ENCODE data around the gene POLR1D.

The POLR1D gene

DNA sequence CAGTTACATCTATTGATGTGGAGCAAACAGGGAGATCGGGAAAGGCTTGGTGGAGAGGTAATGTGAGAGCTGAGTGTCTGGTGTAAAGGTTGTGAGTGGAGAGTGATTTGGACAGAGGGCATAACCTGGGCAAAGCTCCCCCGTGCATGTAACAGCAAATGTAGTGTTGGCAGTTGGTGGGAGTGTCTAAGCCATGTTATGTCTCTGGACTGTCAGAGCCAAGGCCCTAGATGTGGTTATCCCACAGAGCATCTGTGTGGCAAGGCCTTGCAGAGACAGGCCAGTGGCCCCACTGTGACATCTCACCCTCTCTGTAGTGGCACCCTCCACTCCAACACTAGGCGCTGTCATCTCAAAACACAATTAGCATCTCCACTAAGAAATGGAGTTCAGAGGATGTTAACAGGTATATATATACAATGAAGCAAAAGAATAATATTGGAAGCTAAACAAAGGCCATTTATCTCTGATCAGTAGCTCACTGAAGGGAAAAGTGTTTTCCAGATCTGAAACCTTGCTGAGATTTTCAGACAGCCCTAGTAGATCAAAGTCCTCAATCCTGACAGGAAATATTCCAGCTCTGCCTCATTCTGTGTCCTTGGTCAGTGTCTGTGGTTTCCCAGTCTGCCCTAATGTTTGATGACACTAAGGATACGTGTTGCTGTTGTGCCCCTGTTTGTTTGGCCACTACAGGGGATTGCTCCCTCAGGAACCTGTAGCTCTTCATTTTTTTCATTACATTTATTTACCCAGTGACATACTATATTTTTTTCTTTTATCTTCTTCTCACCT is 20.2 kb downstream of the POLR1D start:
- no peak overlapping the region for H3K27ac ChIP-seq (ENCODE audit: low read length)
- H3K36me3 ChIP-seq (ENCODE audit: control insufficient read depth in 1 of 2, insufficient read depth in 2 of 2, low read length in 2 of 2) = no peaks in the 10 kb centered on the region
- no peaks in the 10 kb centered on the region for H3K27me3 ChIP-seq (ENCODE audit: low read depth, low read length)
- H3K9me3 ChIP-seq (ENCODE audit: control insufficient read depth in 1 of 2, low read length in 2 of 2) = no peaks in the 10 kb centered on the region
- H3K4me3 ChIP-seq (ENCODE audit: low read depth in 1 of 2, low read length in 2 of 2) = no peak overlapping the region
- peaks cover 8 to 62% of the 10 kb centered on the region in 2 donors for H3K4me1 ChIP-seq (ENCODE audit: control insufficient read depth in 1 of 2, insufficient read depth in 2 of 2, low read length in 2 of 2)

GRCh38 chr13:27643334-27644132 is 21.8 kb downstream of the POLR1D start:
- H3K36me3 ChIP-seq (ENCODE audit: control insufficient read depth in 1 of 2, insufficient read depth in 2 of 2, low read length in 2 of 2) = no peaks in the 10 kb centered on the region
- H3K27ac ChIP-seq (ENCODE audit: low read length) = peak overlapping the region; percentile 39
- H3K27me3 ChIP-seq (ENCODE audit: low read depth, low read length) = no peaks in the 10 kb centered on the region
- H3K4me1 ChIP-seq (ENCODE audit: control insufficient read depth in 1 of 2, insufficient read depth in 2 of 2, low read length in 2 of 2) = peaks cover 8 to 47% of the 10 kb centered on the region in 2 donors
- H3K9me3 ChIP-seq (ENCODE audit: control insufficient read depth in 1 of 2, low read length in 2 of 2) = no peaks in the 10 kb centered on the region
- H3K4me3 ChIP-seq (ENCODE audit: low read depth in 1 of 2, low read length in 2 of 2) = no peak overlapping the region

GRCh38 chr13:27644302-27644701 is 22.6 kb downstream of the POLR1D start:
- H3K4me3 ChIP-seq (ENCODE audit: low read depth in 1 of 2, low read length in 2 of 2) = no peak overlapping the region
- no peaks in the 10 kb centered on the region for H3K27me3 ChIP-seq (ENCODE audit: low read depth, low read length)
- H3K9me3 ChIP-seq (ENCODE audit: control insufficient read depth in 1 of 2, low read length in 2 of 2) = no peaks in the 10 kb centered on the region
- peak overlapping the region; percentile 39 for H3K27ac ChIP-seq (ENCODE audit: low read length)
- H3K36me3 ChIP-seq (ENCODE audit: control insufficient read depth in 1 of 2, insufficient read depth in 2 of 2, low read length in 2 of 2) = peaks cover 4 to 6% of the 10 kb centered on the region in 2 donors
- peaks cover 8 to 40% of the 10 kb centered on the region in 2 donors for H3K4me1 ChIP-seq (ENCODE audit: control insufficient read depth in 1 of 2, insufficient read depth in 2 of 2, low read length in 2 of 2)

- Histone ChIP-seq H3K36me3 (ENCODE audit: control insufficient read depth in 1 of 2, insufficient read depth in 2 of 2, low read length in 2 of 2) (peaks cover 16 to 25% of the 10 kb centered on the region in 2 donors), H3K9me3 (ENCODE audit: control insufficient read depth in 1 of 2, low read length in 2 of 2) (peaks cover 5 to 10% of the 10 kb centered on the region in 2 donors), H3K27ac (ENCODE audit: low read length) (no peak overlapping the region), H3K27me3 (ENCODE audit: low read depth, low read length) (no peaks in the 10 kb centered on the region), H3K4me3 (ENCODE audit: low read depth in 1 of 2, low read length in 2 of 2) (no peak overlapping the region), H3K4me1 (ENCODE audit: control insufficient read depth in 1 of 2, insufficient read depth in 2 of 2, low read length in 2 of 2) (peaks cover 0 to 3% of the 10 kb centered on the region in 2 donors)
These were observed 28.6 kb downstream of the POLR1D start for GRCh38 chr13:27650312-27650711.

GRCh38 chr13:27654059-27654458 is 32.4 kb downstream of the POLR1D start:
- peaks cover 5 to 10% of the 10 kb centered on the region in 2 donors for H3K9me3 ChIP-seq (ENCODE audit: control insufficient read depth in 1 of 2, low read length in 2 of 2)
- H3K4me1 ChIP-seq (ENCODE audit: control insufficient read depth in 1 of 2, insufficient read depth in 2 of 2, low read length in 2 of 2) = no peaks in the 10 kb centered on the region

GRCh38 chr13:27654816-27655215 is 33.1 kb downstream of the POLR1D start:
- H3K27me3 ChIP-seq (ENCODE audit: low read depth, low read length) = no peaks in the 10 kb centered on the region
- H3K27ac ChIP-seq (ENCODE audit: low read length) = no peak overlapping the region
- no peaks in the 10 kb centered on the region for H3K4me1 ChIP-seq (ENCODE audit: control insufficient read depth in 1 of 2, insufficient read depth in 2 of 2, low read length in 2 of 2)
- peaks cover 9 to 14% of the 10 kb centered on the region in 2 donors for H3K36me3 ChIP-seq (ENCODE audit: control insufficient read depth in 1 of 2, insufficient read depth in 2 of 2, low read length in 2 of 2)
- peaks cover 5 to 9% of the 10 kb centered on the region in 2 donors for H3K9me3 ChIP-seq (ENCODE audit: control insufficient read depth in 1 of 2, low read length in 2 of 2)
- no peak overlapping the region for H3K4me3 ChIP-seq (ENCODE audit: low read depth in 1 of 2, low read length in 2 of 2)

More at GRCh38 chr13:27654059-27654458, 32.4 kb downstream of the POLR1D start:
- H3K27ac ChIP-seq (ENCODE audit: low read length) = no peak overlapping the region
- no peaks in the 10 kb centered on the region for H3K27me3 ChIP-seq (ENCODE audit: low read depth, low read length)
- H3K36me3 ChIP-seq (ENCODE audit: control insufficient read depth in 1 of 2, insufficient read depth in 2 of 2, low read length in 2 of 2) = peaks cover 12 to 21% of the 10 kb centered on the region in 2 donors
- no peak overlapping the region for H3K4me3 ChIP-seq (ENCODE audit: low read depth in 1 of 2, low read length in 2 of 2)

- no peaks in the 10 kb centered on the region for H3K4me1 ChIP-seq (ENCODE audit: control insufficient read depth in 1 of 2, insufficient read depth in 2 of 2, low read length in 2 of 2)
- no peaks in the 10 kb centered on the region for H3K9me3 ChIP-seq (ENCODE audit: control insufficient read depth in 1 of 2, low read length in 2 of 2)
- no peak overlapping the region for H3K4me3 ChIP-seq (ENCODE audit: low read depth in 1 of 2, low read length in 2 of 2)
- H3K27me3 ChIP-seq (ENCODE audit: low read depth, low read length) = no peaks in the 10 kb centered on the region
- no peaks in the 10 kb centered on the region for H3K36me3 ChIP-seq (ENCODE audit: control insufficient read depth in 1 of 2, insufficient read depth in 2 of 2, low read length in 2 of 2)
- H3K27ac ChIP-seq (ENCODE audit: low read length) = no peak overlapping the region
These were observed 36.0 kb downstream of the POLR1D start for GRCh38 chr13:27657724-27658123.

- Histone ChIP-seq H3K4me1 (ENCODE audit: control insufficient read depth in 1 of 2, insufficient read depth in 2 of 2, low read length in 2 of 2) (no peaks in the 10 kb centered on the region), H3K27me3 (ENCODE audit: low read depth, low read length) (no peaks in the 10 kb centered on the region), H3K27ac (ENCODE audit: low read length) (no peak overlapping the region), H3K9me3 (ENCODE audit: control insufficient read depth in 1 of 2, low read length in 2 of 2) (no peaks in the 10 kb centered on the region), H3K36me3 (ENCODE audit: control insufficient read depth in 1 of 2, insufficient read depth in 2 of 2, low read length in 2 of 2) (no peaks in the 10 kb centered on the region), H3K4me3 (ENCODE audit: low read depth in 1 of 2, low read length in 2 of 2) (no peak overlapping the region)
These were observed 36.9 kb downstream of the POLR1D start for GRCh38 chr13:27658546-27658945.

- Histone ChIP-seq H3K4me3 (ENCODE audit: low read depth in 1 of 2, low read length in 2 of 2) (no peak overlapping the region), H3K27me3 (ENCODE audit: low read depth, low read length) (no peaks in the 10 kb centered on the region), H3K4me1 (ENCODE audit: control insufficient read depth in 1 of 2, insufficient read depth in 2 of 2, low read length in 2 of 2) (no peaks in the 10 kb centered on the region), H3K36me3 (ENCODE audit: control insufficient read depth in 1 of 2, insufficient read depth in 2 of 2, low read length in 2 of 2) (no peaks in the 10 kb centered on the region), H3K27ac (ENCODE audit: low read length) (no peak overlapping the region), H3K9me3 (ENCODE audit: control insufficient read depth in 1 of 2, low read length in 2 of 2) (no peaks in the 10 kb centered on the region)
These were observed 37.6 kb downstream of the POLR1D start for GRCh38 chr13:27659145-27659865.

GRCh38 chr13:27660511-27660910 is 38.8 kb downstream of the POLR1D start:
- Histone ChIP-seq H3K36me3 (ENCODE audit: control insufficient read depth in 1 of 2, insufficient read depth in 2 of 2, low read length in 2 of 2) (no peaks in the 10 kb centered on the region), H3K27me3 (ENCODE audit: low read depth, low read length) (no peaks in the 10 kb centered on the region), H3K27ac (ENCODE audit: low read length) (no peak overlapping the region), H3K4me3 (ENCODE audit: low read depth in 1 of 2, low read length in 2 of 2) (no peak overlapping the region), H3K4me1 (ENCODE audit: control insufficient read depth in 1 of 2, insufficient read depth in 2 of 2, low read length in 2 of 2) (no peaks in the 10 kb centered on the region), H3K9me3 (ENCODE audit: control insufficient read depth in 1 of 2, low read length in 2 of 2) (no peaks in the 10 kb centered on the region)

DNA sequence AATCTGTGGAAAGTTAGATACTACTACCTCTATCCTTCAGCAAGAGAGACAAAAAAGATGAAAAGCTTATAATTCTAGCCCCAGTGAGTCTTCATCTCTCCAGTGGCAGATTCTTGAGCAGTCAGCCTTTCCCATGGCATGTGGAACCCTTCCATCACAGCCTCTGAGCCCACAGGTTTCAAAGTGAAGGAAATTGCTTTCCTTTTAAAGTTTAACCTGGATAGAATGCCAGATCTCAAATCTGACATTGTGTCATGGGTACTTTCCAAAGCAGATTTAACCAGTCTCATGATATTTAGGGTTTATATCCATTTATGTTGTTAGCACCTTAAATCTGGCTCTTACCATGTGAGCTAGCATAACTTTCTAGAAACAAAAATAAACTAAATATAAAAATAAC is 39.3 kb downstream of the POLR1D start:
- Histone ChIP-seq H3K4me1 (ENCODE audit: control insufficient read depth in 1 of 2, insufficient read depth in 2 of 2, low read length in 2 of 2) (no peaks in the 10 kb centered on the region), H3K9me3 (ENCODE audit: control insufficient read depth in 1 of 2, low read length in 2 of 2) (no peaks in the 10 kb centered on the region), H3K4me3 (ENCODE audit: low read depth in 1 of 2, low read length in 2 of 2) (no peak overlapping the region)

More for the DNA sequence above, 39.3 kb downstream of the POLR1D start:
- H3K27me3 ChIP-seq (ENCODE audit: low read depth, low read length) = no peaks in the 10 kb centered on the region
- H3K27ac ChIP-seq (ENCODE audit: low read length) = no peak overlapping the region
- peaks cover 0 to 4% of the 10 kb centered on the region in 2 donors for H3K36me3 ChIP-seq (ENCODE audit: control insufficient read depth in 1 of 2, insufficient read depth in 2 of 2, low read length in 2 of 2)
